Ectodermal cell (in vitro differentiated cells): ENCODE measurements around the gene ST6GALNAC6.
A peak's percentile ranks its signal among the peaks of the same experiment; 100 is the strongest.

Source experiments
- H3K27ac ChIP-seq: 2 replicates; pipeline ENCODE4 v1.7.0; 2013; ENCODE audit warnings: mild to moderate bottlenecking, low read depth, low read length; ENCODE audit not compliant: insufficient read depth, poor library complexity, severe bottlenecking
- H3K27me3 ChIP-seq: 2 replicates; pipeline ENCODE4 v1.7.0; 2013; ENCODE audit warnings: mild to moderate bottlenecking, low read length; ENCODE audit not compliant: insufficient read depth, control insufficient read depth, poor library complexity, severe bottlenecking
- H3K36me3 ChIP-seq: one replicate; pipeline ENCODE4 v1.7.0; 2013; ENCODE audit warnings: low read length; ENCODE audit not compliant: control insufficient read depth, insufficient read depth
- H3K4me1 ChIP-seq: one replicate; pipeline ENCODE4 v1.7.0; 2013; ENCODE audit warnings: low read length; ENCODE audit not compliant: control insufficient read depth, insufficient read depth
- H3K4me3 ChIP-seq: 2 replicates; pipeline ENCODE4 v1.7.0; 2013; ENCODE audit warnings: low read depth, low read length, control low read depth; ENCODE audit not compliant: insufficient read depth
- H3K9me3 ChIP-seq: 2 replicates; pipeline ENCODE4 v1.7.0; 2013; ENCODE audit warnings: mild to moderate bottlenecking, low read length, moderate library complexity; ENCODE audit not compliant: control insufficient read depth
- WGBS, 2 experiments: methylation state at CpG; one replicate each; pipeline ENCODE4 v1.1.7; 2013; ENCODE audit warnings: missing lambda C conversion rate in 2 of 2; 5-methylcytosine and 5-hydroxymethylcytosine counted together

Gene ST6GALNAC6

DNA sequence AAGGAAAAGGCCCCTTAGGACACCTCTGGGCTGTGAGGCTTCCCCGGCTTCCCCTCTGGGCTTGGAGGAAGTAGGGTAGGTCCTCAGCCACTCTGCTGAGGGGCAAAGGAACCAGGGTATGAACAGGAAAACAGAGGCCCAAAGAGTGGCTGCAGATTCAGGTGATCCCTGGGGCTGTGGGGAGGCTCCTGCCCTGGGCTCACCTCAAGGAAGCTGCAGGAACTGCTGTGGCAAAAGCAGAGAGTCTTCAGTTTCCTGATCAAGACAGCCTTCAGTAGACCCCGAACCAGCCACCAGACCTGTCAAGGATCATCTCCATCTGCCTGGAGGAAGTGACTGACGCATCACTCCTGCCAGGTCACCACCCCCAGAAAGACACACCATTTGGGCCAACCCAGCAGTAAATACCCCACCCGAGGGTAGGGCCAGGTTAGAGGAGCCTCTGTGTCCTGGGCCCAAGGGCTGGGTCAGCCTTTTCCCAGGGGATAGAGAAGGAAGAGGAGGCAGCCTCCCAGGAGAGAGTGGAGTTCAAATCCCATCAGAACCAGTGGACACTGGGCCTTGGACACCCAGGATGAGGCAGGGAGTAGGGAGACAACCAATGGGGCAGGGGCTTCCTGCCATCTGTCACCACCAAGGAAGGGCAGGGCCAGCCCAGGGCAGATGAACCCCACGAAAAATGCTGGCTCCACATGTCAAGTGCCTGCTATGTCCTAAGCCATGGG lies 5.8 kb upstream of the ST6GALNAC6 start:
- no peaks in the 10 kb centered on the region for H3K9me3 ChIP-seq
- 90 to 91% methylated on average over 5 of the region's 5 CpGs for WGBS, 2 experiments
- no peak overlapping the region for H3K27ac ChIP-seq
- no peaks in the 10 kb centered on the region for H3K36me3 ChIP-seq
- H3K4me1 ChIP-seq = peaks cover 13% of the 10 kb centered on the region
- H3K4me3 ChIP-seq = no peak overlapping the region
- H3K27me3 ChIP-seq = no peaks in the 10 kb centered on the region

DNA sequence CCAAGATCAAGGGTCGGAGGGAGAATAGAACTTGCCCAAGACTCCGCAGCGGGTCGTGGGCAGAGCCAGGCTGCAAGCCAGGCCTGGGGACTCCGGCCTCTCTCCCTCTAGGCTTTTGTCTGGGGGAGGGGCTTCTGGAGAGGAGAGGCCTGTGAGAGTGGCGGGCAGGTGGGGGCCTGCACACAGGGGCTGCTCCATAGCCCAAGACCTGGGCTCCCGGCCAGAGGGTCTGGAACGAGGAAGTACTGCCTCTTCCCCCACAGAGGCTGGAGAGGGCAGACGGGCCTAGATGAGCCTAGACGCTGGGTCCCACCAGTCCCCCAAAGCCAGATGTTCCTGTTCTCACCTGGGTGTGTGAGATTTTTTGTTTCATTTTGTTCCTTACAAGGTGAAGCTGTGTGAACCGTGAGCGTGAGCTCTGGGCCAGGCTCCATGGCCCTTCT lies 5.2 kb upstream of the ST6GALNAC6 start:
- no peak overlapping the region for H3K27ac ChIP-seq
- 78 to 80% methylated on average over 11 to 12 of the region's 12 CpGs for WGBS, 2 experiments
- H3K4me3 ChIP-seq = no peak overlapping the region
- H3K36me3 ChIP-seq = no peaks in the 10 kb centered on the region
- no peaks in the 10 kb centered on the region for H3K27me3 ChIP-seq
- H3K4me1 ChIP-seq = peaks cover 13% of the 10 kb centered on the region
- no peaks in the 10 kb centered on the region for H3K9me3 ChIP-seq

GRCh38 chr9:127903557-127904475 lies 4.4 kb upstream of the ST6GALNAC6 start:
- no peaks in the 10 kb centered on the region for H3K36me3 ChIP-seq
- H3K4me3 ChIP-seq = no peak overlapping the region
- no peak overlapping the region for H3K27ac ChIP-seq
- no peaks in the 10 kb centered on the region for H3K9me3 ChIP-seq
- H3K4me1 ChIP-seq = peaks cover 13% of the 10 kb centered on the region
- 60 to 63% methylated on average over 17 of the region's 17 CpGs for WGBS, 2 experiments
- H3K27me3 ChIP-seq = no peaks in the 10 kb centered on the region

DNA sequence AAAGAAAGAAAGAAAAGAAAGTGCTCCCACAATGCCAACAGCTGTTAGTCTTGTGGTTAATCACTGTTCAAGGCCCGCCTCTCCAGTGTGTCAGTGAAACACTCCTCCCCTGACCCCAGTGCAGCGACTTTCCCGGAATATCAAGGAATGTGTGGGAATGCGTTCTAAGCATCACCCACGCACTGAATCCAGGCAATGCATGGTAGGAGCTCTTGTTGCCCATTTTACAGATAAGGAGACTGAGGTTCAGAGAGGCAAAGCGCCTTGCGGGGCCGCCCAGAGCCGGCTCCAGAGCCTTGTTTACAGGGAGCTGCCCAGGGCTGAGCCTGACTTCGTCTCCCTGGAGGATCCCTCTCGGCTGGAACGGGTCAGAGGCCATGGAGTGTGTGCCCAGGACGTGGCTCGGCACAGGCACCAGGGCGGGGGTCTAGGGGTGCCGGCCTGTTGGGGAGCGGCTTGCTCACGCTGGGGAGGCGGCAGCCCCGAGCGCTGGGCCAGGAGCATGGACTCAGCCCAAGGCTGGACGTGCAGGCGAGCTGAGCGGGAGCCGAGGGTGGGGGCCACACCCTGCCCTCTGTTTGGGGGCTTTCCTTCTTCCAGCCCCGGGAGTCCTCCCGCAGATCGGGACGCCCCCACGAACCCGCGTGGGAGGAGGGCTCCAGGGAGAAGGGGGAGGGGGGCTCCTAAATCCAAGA lies 823 bp downstream of the ST6GALNAC6 start:
- peaks cover 25% of the 10 kb centered on the region for H3K36me3 ChIP-seq
- peaks cover 14% of the 10 kb centered on the region for H3K4me1 ChIP-seq
- 22 to 23% methylated on average over 32 of the region's 32 CpGs for WGBS, 2 experiments
- H3K27ac ChIP-seq = no peak overlapping the region
- H3K9me3 ChIP-seq = no peaks in the 10 kb centered on the region
- H3K4me3 ChIP-seq = peak overlapping the region; percentile 84
- H3K27me3 ChIP-seq = no peaks in the 10 kb centered on the region

DNA sequence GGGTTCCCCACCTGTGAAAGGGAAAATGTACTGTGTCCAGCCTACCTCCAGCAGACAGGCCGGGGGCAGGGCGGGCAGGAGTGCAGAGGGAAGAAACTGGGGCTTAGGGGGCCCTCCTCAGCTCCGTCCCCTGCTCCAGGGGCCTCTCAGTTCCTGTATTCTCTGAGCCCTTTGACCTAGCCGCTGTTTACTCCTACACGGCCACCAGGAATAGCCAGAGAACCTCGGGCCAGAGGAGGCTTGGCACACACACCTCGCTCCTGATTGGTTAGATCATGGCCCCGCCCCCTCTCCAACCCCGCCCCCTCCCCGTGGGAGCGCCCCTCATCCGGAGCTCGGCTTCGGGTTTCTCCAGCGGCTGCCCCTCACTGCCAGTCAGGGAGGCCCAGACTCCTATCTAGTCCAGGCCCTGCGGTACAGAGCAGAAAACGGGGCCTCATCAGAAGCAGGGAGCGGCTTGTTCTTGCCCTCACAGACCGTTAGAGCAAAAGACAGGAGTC lies 2.2 kb downstream of the ST6GALNAC6 start:
- Histone ChIP-seq H3K4me1 (peaks cover 14% of the 10 kb centered on the region), H3K4me3 (peak overlapping the region; percentile 29), H3K9me3 (no peaks in the 10 kb centered on the region), H3K27me3 (no peaks in the 10 kb centered on the region), H3K36me3 (peaks cover 35% of the 10 kb centered on the region), H3K27ac (peak overlapping the region; percentile 76)
- 4 to 6% methylated on average over 19 of the region's 19 CpGs for WGBS, 2 experiments

GRCh38 chr9:127896395-127897192 lies 2.8 kb downstream of the ST6GALNAC6 start:
- H3K4me3 ChIP-seq = peak overlapping the region; percentile 29
- H3K9me3 ChIP-seq = no peaks in the 10 kb centered on the region
- H3K27ac ChIP-seq = peak overlapping the region; percentile 4
- H3K4me1 ChIP-seq = peaks cover 14% of the 10 kb centered on the region
- whole genome bisulfite sequencing, 2 experiments = 71% methylated on average over 16 of the region's 16 CpGs
- no peaks in the 10 kb centered on the region for H3K27me3 ChIP-seq
- peaks cover 35% of the 10 kb centered on the region for H3K36me3 ChIP-seq

GRCh38 chr9:127895811-127896210 lies 3.6 kb downstream of the ST6GALNAC6 start:
- no peaks in the 10 kb centered on the region for H3K9me3 ChIP-seq
- 95% methylated on average over 8 of the region's 8 CpGs for WGBS, 2 experiments
- H3K27ac ChIP-seq = no peak overlapping the region
- H3K27me3 ChIP-seq = no peaks in the 10 kb centered on the region
- no peak overlapping the region for H3K4me3 ChIP-seq
- peaks cover 14% of the 10 kb centered on the region for H3K4me1 ChIP-seq
- H3K36me3 ChIP-seq = peaks cover 39% of the 10 kb centered on the region

GRCh38 chr9:127893392-127893791 lies 6.0 kb downstream of the ST6GALNAC6 start:
- Histone ChIP-seq H3K36me3 (peaks cover 50% of the 10 kb centered on the region), H3K4me1 (peaks cover 14% of the 10 kb centered on the region), H3K4me3 (no peak overlapping the region), H3K27me3 (no peaks in the 10 kb centered on the region), H3K27ac (no peak overlapping the region), H3K9me3 (no peaks in the 10 kb centered on the region)
- 91 to 92% methylated on average over 4 of the region's 4 CpGs for WGBS, 2 experiments

GRCh38 chr9:127892831-127893230 lies 6.6 kb downstream of the ST6GALNAC6 start:
- WGBS, 2 experiments = 94 to 95% methylated on average over 6 of the region's 6 CpGs
- peaks cover 52% of the 10 kb centered on the region for H3K36me3 ChIP-seq
- no peaks in the 10 kb centered on the region for H3K27me3 ChIP-seq
- no peaks in the 10 kb centered on the region for H3K9me3 ChIP-seq
- no peak overlapping the region for H3K27ac ChIP-seq
- peaks cover 13% of the 10 kb centered on the region for H3K4me1 ChIP-seq
- H3K4me3 ChIP-seq = no peak overlapping the region
